Measurements from ENCODE around the gene MTR. TPM values are rescaled to one million over a fixed set of nuclear protein-coding genes. Genes with fewer than 3 reads are reported as not detected.

The MTR gene
- total and polyA plus RNA-seq, 9 of the 15 experiments (the other 6 are each of a cell fraction or from before 2014, with no cell fraction given): 3.4 to 44.3 (median 20.3) TPM

GRCh38 chr1:236922190-236922589 lies 127.1 kb downstream of the MTR start:
- ATAC-seq (peak; percentile 37; the same call in 2 of the 3 replicates), FAIRE-seq (no peak), DNase-seq (ENCODE audit: extremely low read depth in 1 of 4, low spot score in 3 of 4) (no peak)
- Histone ChIP-seq H3K4me3 (no peak overlapping the region), H3K27ac (ENCODE audit: extremely low read depth, low read depth, low read length) (no peak overlapping the region), H3K27me3 (ENCODE audit: control insufficient read depth in 2 of 2, insufficient read depth in 2 of 2, low read length in 2 of 2) (peaks cover 5 to 9% of the 10 kb centered on the region in 2 experiments; a peak in 3 of 5 replicates), H3K4me1 (replicated peaks in 1 of 2; ENCODE audit: control insufficient read depth in 2 of 2, insufficient read depth in 2 of 2, low read length in 2 of 2) (no peaks in the 10 kb centered on the region), H4K20me1 (replicated peaks; ENCODE audit: control insufficient read depth, insufficient read depth, low read length) (no peaks in the 10 kb centered on the region), H3K9ac (ENCODE audit: insufficient read depth in 1 of 2, low read depth in 2 of 2, low read length in 2 of 2) (no peak overlapping the region), H3K9me1 (ENCODE audit: control insufficient read depth, insufficient read depth, low read length) (no peaks in the 10 kb centered on the region), H3K9me3 (replicated peaks; ENCODE audit: control insufficient read depth, insufficient read depth, low read depth, low read length) (peaks cover 1% of the 10 kb centered on the region; the same call in 1 of the 2 replicates), H3K36me3 (ENCODE audit: control insufficient read depth, insufficient read depth, low read length) (no peaks in the 10 kb centered on the region), H3K79me2 (ENCODE audit: control insufficient read depth, insufficient read depth, low read length) (no peaks in the 10 kb centered on the region), H3K4me2 (ENCODE audit: insufficient read depth, low read length) (no peak overlapping the region), H2AFZ (ENCODE audit: low read depth, low read length) (no peak overlapping the region)
- 0% methylated on average over 2 of the region's 2 CpGs for WGBS (ENCODE audit: insufficient coverage, low coverage, missing lambda C conversion rate)
- ChIA-PET POLR2A (interaction anchor here (1.6 kb wide), 1 partner anchor 17 kb away, joined by 4 read pairs; no protein-coding TSS in a partner anchor), CTCF (ENCODE audit: low intra/inter-chr PET ratio) (no interaction called here)
- intact Hi-C loops (cut with micrococcal nuclease): no loop called here
- in situ Hi-C loops (cut with MboI): no loop called here
- TF ChIP-seq ZNF766 (CRISPR knock-in tag; conservative IDR thresholded peaks at IDR 0.05) (0 out of 2 replicates have a peak, but pooled peaks have one; percentile 8), SRF (CRISPR knock-in tag; IDR thresholded peaks at IDR 0.05) (peak in 1 of 2 experiments; percentile 63; a peak in 1 of 4 replicates), L3MBTL2 (IDR thresholded peaks at IDR 0.05) (no peak), NR1H2 (CRISPR knock-in tag; IDR thresholded peaks at IDR 0.05) (no peak), MAFG (tag; conservative IDR thresholded peaks at IDR 0.05) (0 out of 2 replicates have a peak, but pooled peaks have one; percentile 18)
- no TSS peak for BruUV-seq (replicated peaks)

GRCh38 chr1:236925386-236925785 lies 130.3 kb downstream of the MTR start:
- no peak overlapping the region for H3K27ac ChIP-seq (ENCODE audit: extremely low read depth, low read depth, low read length)
- H3K9me3 ChIP-seq (replicated peaks; ENCODE audit: control insufficient read depth, insufficient read depth, low read depth, low read length): no peaks in the 10 kb centered on the region
- BruUV-seq (replicated peaks): no TSS peak
- intact Hi-C loops (cut with micrococcal nuclease) (no loop called here), in situ Hi-C loops (cut with MboI) (no loop called here)
- DNase-seq (ENCODE audit: extremely low read depth in 1 of 4, low spot score in 3 of 4) (no peak), ATAC-seq (no peak), FAIRE-seq (no peak)
- H3K79me2 ChIP-seq (ENCODE audit: control insufficient read depth, insufficient read depth, low read length): no peaks in the 10 kb centered on the region
- H3K9me1 ChIP-seq (ENCODE audit: control insufficient read depth, insufficient read depth, low read length): no peaks in the 10 kb centered on the region
- H3K9ac ChIP-seq (ENCODE audit: insufficient read depth in 1 of 2, low read depth in 2 of 2, low read length in 2 of 2): no peak overlapping the region
- H3K4me1 ChIP-seq (replicated peaks in 1 of 2; ENCODE audit: control insufficient read depth in 2 of 2, insufficient read depth in 2 of 2, low read length in 2 of 2): no peaks in the 10 kb centered on the region
- TF ChIP-seq ZNF583 (CRISPR knock-in tag; IDR thresholded peaks at IDR 0.05): no peak
- peak; percentile 45 for TF ChIP-seq MAFG (tag; conservative IDR thresholded peaks at IDR 0.05)
- TF ChIP-seq POLR3G (IDR thresholded peaks at IDR 0.05; ENCODE audit: extremely low read depth, insufficient read length, insufficient replicate concordance): no peak
- TF ChIP-seq HOMEZ (CRISPR knock-in tag; IDR thresholded peaks at IDR 0.05): no peak
- TF ChIP-seq USF2 (CRISPR knock-in tag; IDR thresholded peaks at IDR 0.05): no peak
- no peak for TF ChIP-seq NCOA6 (IDR thresholded peaks at IDR 0.05)
- no peak for TF ChIP-seq ZBED1 (IDR thresholded peaks at IDR 0.05)
- TF ChIP-seq SNIP1 (IDR thresholded peaks at IDR 0.05; ENCODE audit: low read depth): no peak
- no peak for TF ChIP-seq ZNF717 (CRISPR knock-in tag; IDR thresholded peaks at IDR 0.05)
- H4K20me1 ChIP-seq (replicated peaks; ENCODE audit: control insufficient read depth, insufficient read depth, low read length): no peaks in the 10 kb centered on the region
- peaks cover 19 to 28% of the 10 kb centered on the region in 2 experiments for H3K27me3 ChIP-seq (ENCODE audit: control insufficient read depth in 2 of 2, insufficient read depth in 2 of 2, low read length in 2 of 2)
- no peak overlapping the region for H2AFZ ChIP-seq (ENCODE audit: low read depth, low read length)
- 2% methylated on average over 4 of the region's 4 CpGs for WGBS (ENCODE audit: insufficient coverage, low coverage, missing lambda C conversion rate)
- POLR2A ChIA-PET: interaction anchor here (0.6 to 1.0 kb wide), 2 partner anchors 91 to 119 kb away, joined by 3 to 5 read pairs; no protein-coding TSS in a partner anchor
- CTCF ChIA-PET (ENCODE audit: low intra/inter-chr PET ratio): interaction anchor here (0.6 kb wide), 1 partner anchor 317 kb away, joined by 3 read pairs; no protein-coding TSS in a partner anchor
- no peaks in the 10 kb centered on the region for H3K36me3 ChIP-seq (ENCODE audit: control insufficient read depth, insufficient read depth, low read length)
- H3K4me2 ChIP-seq (ENCODE audit: insufficient read depth, low read length): no peak overlapping the region
- no peak overlapping the region for H3K4me3 ChIP-seq

Data from K562 (cell line).